DND-41 (cell line): Measurements from ENCODE around the gene VLDLR.

Experiments
- EZH2 ChIP-seq: IDR thresholded peaks from 3 replicates; pipeline ENCODE4 v1.6.1; 2012; ENCODE audit warnings: borderline replicate concordance, low read depth, mild to moderate bottlenecking, moderate library complexity, low read length, inconsistent platforms; ENCODE audit not compliant: severe bottlenecking
- TF ChIP-seq, protein P1 (sequence below): IDR thresholded peaks from 2 replicates; pipeline ENCODE4 v1.5.1; 2012; ENCODE audit warnings: borderline replicate concordance, low read length, moderate library complexity, mild to moderate bottlenecking; ENCODE audit not compliant: poor library complexity, severe bottlenecking; ENCODE audit errors: extremely low read depth

GRCh38 chr9:2576631-2577030 lies 45.0 kb upstream of the VLDLR start:
- TF ChIP-seq, protein P1, sequence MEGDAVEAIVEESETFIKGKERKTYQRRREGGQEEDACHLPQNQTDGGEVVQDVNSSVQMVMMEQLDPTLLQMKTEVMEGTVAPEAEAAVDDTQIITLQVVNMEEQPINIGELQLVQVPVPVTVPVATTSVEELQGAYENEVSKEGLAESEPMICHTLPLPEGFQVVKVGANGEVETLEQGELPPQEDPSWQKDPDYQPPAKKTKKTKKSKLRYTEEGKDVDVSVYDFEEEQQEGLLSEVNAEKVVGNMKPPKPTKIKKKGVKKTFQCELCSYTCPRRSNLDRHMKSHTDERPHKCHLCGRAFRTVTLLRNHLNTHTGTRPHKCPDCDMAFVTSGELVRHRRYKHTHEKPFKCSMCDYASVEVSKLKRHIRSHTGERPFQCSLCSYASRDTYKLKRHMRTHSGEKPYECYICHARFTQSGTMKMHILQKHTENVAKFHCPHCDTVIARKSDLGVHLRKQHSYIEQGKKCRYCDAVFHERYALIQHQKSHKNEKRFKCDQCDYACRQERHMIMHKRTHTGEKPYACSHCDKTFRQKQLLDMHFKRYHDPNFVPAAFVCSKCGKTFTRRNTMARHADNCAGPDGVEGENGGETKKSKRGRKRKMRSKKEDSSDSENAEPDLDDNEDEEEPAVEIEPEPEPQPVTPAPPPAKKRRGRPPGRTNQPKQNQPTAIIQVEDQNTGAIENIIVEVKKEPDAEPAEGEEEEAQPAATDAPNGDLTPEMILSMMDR, result no peak
- no peak for TF ChIP-seq EZH2
